H1 (cell line): ENCODE measurements around the gene GRID1.

ENCODE experiments used
- EZH2 ChIP-seq: fragments of 200-600 bp; sonication (generic); IDR thresholded peaks from 2 replicates; pipeline ENCODE4 v1.7.1; 2012; ENCODE audit warnings: low read depth, mild to moderate bottlenecking, moderate library complexity, low read length, inconsistent platforms; ENCODE audit not compliant: severe bottlenecking
- HDAC2 ChIP-seq, 2 experiments: fragments of 300-600 bp in 1 of 2; sonication (generic) in 1 of 2; IDR thresholded peaks; 2 replicates each; pipeline ENCODE4 v1.6.1; 2011 to 2012; ENCODE audit warnings: low read depth in 2 of 2, low read length in 2 of 2, mild to moderate bottlenecking in 2 of 2, moderate library complexity in 2 of 2, borderline replicate concordance in 1 of 2, inconsistent platforms in 1 of 2
- MAX ChIP-seq: IDR thresholded peaks from 2 replicates; pipeline ENCODE4 v1.6.1; 2012; ENCODE audit warnings: inconsistent platforms
- POLR2A ChIP-seq, 2 experiments: IDR thresholded peaks; 1 replicate in 1 of 2; 2 replicates in 1 of 2; pipeline ENCODE4 v1.6.1; 2011; ENCODE audit warnings: low read depth in 2 of 2, low read length in 2 of 2, mild to moderate bottlenecking in 2 of 2; ENCODE audit errors: control extremely low read depth in 1 of 2
- SIN3A ChIP-seq, 2 experiments: IDR thresholded peaks in 1 of 2; conservative IDR thresholded peaks in 1 of 2; 2 replicates each; pipeline ENCODE4 v1.6.1; 2011 to 2012; ENCODE audit warnings: low read length in 2 of 2, improper control_type of control experiment in 1 of 2, low read depth in 1 of 2, mild to moderate bottlenecking in 1 of 2
- USF2 ChIP-seq: IDR thresholded peaks from 2 replicates; pipeline ENCODE4 v1.6.1; 2011; ENCODE audit warnings: low read length, improper control_type of control experiment

- TF ChIP-seq MAX (no peak), HDAC2 (IDR thresholded peaks at IDR 0.05; ENCODE audit: borderline replicate concordance in 1 of 2, low read depth in 2 of 2, low read length in 2 of 2) (no peak), USF2 (no peak), POLR2A (IDR thresholded peaks at IDR 0.05; ENCODE audit: control extremely low read depth in 1 of 2, low read depth in 2 of 2, low read length in 2 of 2) (no peak), EZH2 (no peak), SIN3A (conservative IDR thresholded peaks at IDR 0.05 in 1 of 2, IDR thresholded peaks at IDR 0.05 in 1 of 2; ENCODE audit: low read depth in 1 of 2, low read length in 2 of 2) (no peak)
Observed at GRCh38 chr10:86195521-86196157, 171.0 kb downstream of the GRID1 start.
